NCI-H2171 treated with DMSO at 0.1 percent for 48 hours (cell line): ENCODE measurements around the gene KIDINS220.

ENCODE experiments used
- DNase-seq: peaks from one replicate; lab custom pipeline; 2025; lab: John Stamatoyannopoulos, UW

The KIDINS220 gene

DNA sequence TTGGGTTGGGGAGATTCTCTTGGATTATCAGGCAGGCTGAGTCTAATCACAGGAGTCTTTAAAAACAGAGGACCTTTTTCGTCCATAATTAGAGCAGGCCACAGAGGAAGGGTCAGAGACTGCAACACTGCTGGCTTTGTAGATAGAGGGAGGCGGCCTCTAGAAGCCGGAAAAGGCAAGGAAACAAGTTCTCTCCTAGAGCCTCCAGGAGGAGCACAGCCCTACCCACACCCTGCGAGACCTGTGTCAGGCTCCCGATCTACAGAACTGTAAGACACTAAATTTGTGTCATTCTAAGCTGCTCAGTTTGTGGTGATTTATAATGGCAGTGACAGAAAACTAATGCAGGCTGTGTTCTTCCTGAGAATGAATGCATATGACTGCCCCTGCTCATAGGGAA is 140.2 kb downstream of the KIDINS220 start:
- no peak for DNase-seq

DNA sequence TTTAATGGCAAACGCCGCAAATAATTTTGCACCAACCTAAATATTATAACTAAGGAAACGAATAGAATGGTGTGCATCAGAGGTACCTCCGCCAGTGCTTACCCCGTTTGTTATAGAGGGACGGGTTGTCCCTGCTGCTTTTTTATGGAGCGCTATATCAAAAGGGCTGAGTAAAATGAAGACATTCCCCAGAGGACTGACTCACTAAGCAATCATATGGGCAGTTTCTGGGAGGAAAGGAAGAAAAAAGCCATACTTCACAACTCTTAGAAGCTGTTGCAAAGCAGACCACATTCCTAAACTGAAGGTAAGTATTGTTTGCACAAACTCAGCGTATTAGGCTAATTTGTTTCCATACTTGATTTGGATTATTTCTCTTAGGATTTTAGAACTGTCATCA is 142.7 kb downstream of the KIDINS220 start:
- DNase-seq, result no peak

- DNase-seq, result no peak
These were observed 144.1 kb downstream of the KIDINS220 start for GRCh38 chr2:8693157-8693821.

GRCh38 chr2:8692783-8693156 is 144.6 kb downstream of the KIDINS220 start:
- no peak for DNase-seq

GRCh38 chr2:8691859-8692437 is 145.5 kb downstream of the KIDINS220 start:
- no peak for DNase-seq

DNA sequence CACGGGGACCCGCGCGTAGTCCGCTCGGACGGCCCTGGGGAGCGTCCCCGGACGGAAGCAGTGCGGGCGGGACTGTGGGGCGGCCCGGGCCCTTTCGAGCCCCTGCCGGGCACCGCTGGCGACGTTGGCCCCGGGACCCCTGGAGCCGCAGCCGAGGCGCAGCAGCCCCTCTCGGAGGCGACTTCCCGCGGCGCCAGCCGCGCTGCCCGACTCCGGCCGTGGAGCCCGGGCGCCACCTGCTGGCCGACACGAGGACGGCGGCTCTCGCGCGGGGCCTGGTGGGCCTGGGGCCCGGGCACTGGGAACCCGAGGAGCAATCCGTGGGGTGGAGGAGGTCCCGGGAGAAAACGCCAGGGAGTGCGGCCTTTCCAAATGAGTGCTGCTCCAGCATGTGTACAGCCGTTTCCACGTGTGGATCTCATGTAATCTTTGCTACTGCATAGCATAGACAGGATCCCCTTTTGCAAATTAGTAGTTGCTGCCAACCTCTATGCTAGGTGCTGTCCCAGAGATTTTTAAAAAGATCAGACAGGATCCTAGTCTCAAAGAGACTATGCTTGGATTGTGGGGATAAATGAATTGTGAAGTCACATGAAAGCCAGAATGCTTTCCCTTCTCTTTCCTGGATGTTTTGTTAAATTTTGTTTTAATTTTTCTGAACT is 151.6 kb downstream of the KIDINS220 start:
- peak; percentile 79 for DNase-seq

DNA sequence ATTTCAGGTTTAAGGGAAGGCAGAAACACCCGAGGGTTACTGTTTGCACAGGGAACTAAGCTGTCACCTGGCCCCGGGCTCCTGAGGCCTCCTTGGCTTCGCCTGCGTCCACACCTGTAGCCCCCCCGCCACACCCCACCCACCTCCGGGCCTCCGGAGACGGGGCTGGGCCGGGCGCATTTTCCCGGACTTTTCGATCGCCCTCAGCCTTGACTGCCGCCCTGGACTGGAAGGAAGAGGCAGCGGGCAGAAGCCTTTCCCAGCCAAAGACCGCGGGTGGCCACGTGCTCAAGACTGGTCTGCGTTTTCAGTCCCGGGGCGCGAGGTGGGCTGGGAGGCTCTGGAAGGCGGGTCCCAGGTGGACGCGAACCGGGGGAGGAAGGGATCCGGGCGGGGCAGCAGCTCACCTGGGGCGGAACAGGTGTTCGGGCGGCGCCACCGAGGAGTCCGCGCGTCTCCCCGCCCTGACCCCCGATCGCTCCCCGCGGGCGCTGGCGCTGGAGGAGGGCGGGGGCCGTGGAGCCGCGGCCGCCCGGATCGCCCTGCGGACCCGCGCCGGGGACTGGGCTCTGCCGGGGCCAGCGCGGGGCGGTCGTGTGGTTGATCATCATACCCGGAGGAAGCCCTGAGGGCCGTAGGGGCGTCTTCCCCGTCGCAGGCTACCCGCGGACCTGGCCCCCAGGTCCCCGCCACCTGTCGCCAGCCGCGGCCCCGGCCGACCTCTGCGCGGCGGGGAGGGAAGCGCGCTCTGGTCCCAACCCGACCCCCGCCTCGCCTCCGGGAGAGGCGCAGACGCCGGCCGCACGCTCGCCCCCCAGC is 152.3 kb downstream of the KIDINS220 start:
- peak; percentile 84 for DNase-seq

DNA sequence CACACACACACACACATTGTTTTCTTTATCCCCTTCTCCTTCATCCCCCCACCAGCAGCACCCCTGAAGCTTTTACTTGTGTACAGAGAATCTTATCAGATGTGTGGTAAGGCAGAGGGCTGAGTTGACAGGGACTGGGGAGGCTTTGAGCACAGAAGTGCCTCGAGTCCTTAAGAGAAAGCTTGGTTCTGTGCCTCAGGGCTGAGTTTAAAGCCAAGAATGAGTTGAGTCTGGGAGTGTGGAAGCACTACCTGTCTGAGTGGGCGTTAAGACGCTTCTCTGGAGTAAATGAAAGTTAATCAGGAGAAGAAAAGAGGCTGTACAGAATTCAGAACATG is 152.9 kb downstream of the KIDINS220 start:
- DNase-seq, result peak; percentile 84

- peak; percentile 82 for DNase-seq
These were observed 154.4 kb downstream of the KIDINS220 start for GRCh38 chr2:8682719-8683667.

- DNase-seq, result peak; percentile 99
These were observed 155.4 kb downstream of the KIDINS220 start, which contains the start of gene ID2 for GRCh38 chr2:8681786-8682692. TSS of gene ID2 (plus strand) at chr2:8682056. CDS start at chr2:8682166, 110 bp downstream.

DNA sequence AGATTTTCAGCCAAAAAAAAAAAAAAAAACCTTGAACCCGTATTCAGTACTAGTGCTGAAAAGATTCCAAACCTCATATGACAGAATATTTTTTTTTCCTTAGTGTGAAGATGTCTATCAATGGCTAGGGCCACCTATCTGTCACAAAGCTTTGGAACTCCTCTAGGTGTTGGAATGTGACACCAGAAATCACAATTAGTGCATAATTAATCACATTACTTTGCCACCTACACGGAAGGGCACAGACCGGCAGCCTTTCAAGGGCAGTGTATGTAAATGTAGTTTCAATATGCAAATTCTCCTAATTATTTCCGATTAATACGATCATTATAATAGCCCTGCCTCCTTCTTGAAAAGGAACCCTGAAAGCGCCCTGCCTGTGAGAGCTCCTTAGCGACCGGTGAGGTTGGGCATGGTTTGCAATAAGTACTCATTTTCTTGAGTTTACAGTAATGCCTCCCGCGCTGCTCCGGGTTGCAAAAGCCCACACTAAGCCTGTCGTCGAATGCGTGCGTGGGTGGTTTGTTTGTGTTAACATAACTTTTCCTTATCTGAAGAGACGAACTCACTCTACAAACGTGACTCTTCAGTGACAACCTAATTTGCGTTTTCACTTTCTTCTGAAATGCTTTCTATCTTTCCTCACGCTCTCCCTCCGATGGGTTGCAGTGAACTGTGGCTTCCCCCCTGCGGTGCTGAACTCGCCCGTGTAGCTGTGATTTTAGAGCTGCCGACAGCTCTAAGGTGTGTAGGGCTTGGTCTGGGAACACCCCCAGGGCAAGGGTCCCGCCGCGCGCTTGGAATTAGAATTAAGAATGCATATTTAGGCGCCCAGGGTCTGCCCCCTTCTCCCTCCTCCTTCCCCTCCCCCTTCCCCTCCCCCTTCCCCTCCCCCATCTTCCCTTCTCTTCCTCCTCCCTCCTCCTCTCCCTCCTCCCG is 156.3 kb downstream of the KIDINS220 start:
- DNase-seq, result peak; percentile 93

DNA sequence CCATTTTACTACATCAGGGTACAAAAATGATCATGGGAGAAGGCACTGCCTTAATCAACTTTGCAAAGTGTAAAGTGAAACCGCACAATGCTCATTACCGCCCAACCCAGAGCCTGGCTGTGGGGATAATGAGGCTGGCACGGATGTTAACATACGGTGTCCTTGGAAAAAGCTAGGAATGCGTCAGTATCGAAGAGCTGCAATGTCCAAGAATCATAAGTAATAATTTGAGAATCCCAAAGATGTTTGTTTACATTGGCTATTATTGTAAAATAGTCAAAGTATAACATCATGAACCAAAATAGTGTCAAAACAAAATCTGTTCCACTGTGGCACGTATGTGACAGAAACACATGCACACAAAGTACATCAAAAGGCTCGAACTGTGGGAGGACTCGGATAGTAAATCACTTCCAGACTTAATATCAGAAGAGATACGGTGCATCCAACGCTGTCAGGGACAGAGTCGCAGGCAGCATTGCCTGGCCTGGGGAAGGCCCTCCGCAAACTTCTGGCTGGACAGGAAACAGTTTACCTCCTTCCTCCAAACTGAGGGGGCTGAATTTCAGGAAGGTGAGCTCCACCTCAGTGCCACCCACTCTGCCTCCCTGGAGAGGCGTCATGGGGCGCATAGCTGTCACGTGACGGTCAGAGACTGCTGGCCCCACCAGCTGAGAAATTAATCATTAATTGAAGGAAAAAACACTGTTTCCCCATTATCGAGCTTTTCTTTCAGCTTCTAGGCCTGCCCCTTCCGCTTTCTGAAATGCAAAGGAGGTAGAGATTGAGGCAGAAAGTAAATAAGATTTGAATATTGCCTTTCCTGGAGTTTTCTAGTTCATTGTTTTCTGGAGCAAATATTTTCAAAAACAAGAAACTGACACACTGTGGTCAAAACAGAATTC is 157.3 kb downstream of the KIDINS220 start:
- peak; percentile 77 for DNase-seq

GRCh38 chr2:8679567-8679826 is 157.9 kb downstream of the KIDINS220 start:
- DNase-seq, result no peak
